GM10248 (cell line): Measurements from ENCODE around the gene SMIM12.
"Not testable (repeated sequence)": the region's sequence is repeated elsewhere in the genome, so short reads cannot be mapped to it uniquely, and the experiment has no call there.

Source experiments
- CTCF ChIA-PET: fragments of 300-600 bp; sonication (Branson Sonifier 250); formaldehyde crosslinking; extraction: SDS; loops from one replicate; lab custom pipeline; 2021; ENCODE audit warnings: antibody characterized with exemption; lab: Yijun Ruan, JAX
- POLR2A ChIA-PET: fragments of 350-650 bp; sonication (Branson Sonifier 250); formaldehyde crosslinking; extraction: SDS; loops from one replicate; lab custom pipeline; 2020; ENCODE audit warnings: antibody characterized with exemption; lab: Yijun Ruan, JAX
- DNase-seq: peaks from one replicate; pipeline ENCODE4 v3.0.0; 2012; ENCODE audit errors: extremely low spot score
- CTCF ChIP-seq: IDR thresholded peaks from 2 replicates; pipeline ENCODE4 v1.5.1; 2012; ENCODE audit warnings: mild to moderate bottlenecking, low read depth; ENCODE audit errors: extremely low read depth, missing control alignments, control extremely low read depth

Gene SMIM12

GRCh38 chr1:34816778-34817177, 42.8 kb downstream of the SMIM12 start:
- no peak for DNase-seq
- no peak for TF ChIP-seq CTCF
- ChIA-PET POLR2A (no interaction called here), CTCF (interaction anchor here (1.7 kb wide), 1 partner anchor 36 kb away, joined by 5 read pairs; no protein-coding TSS in a partner anchor)

GRCh38 chr1:34816332-34816731, 43.2 kb downstream of the SMIM12 start:
- ChIA-PET POLR2A (no interaction called here), CTCF (interaction anchor here (1.7 kb wide), 1 partner anchor 36 kb away, joined by 5 read pairs; no protein-coding TSS in a partner anchor)
- no peak for DNase-seq
- TF ChIP-seq CTCF: no peak

- POLR2A ChIA-PET, DNase-seq: not testable (repeated sequence)
- CTCF ChIA-PET: interaction anchor here (1.1 to 1.2 kb wide), 2 partner anchors 10 to 68 kb away, joined by 3 read pairs; no protein-coding TSS in a partner anchor
Measured at GRCh38 chr1:34810781-34811180, 48.8 kb downstream of the SMIM12 start.

- no peak for DNase-seq
- POLR2A ChIA-PET: no interaction called here
- TF ChIP-seq CTCF: no peak
- CTCF ChIA-PET: no interaction called here
Measured at GRCh38 chr1:34808051-34808810, 51.3 kb downstream of the SMIM12 start.

- TF ChIP-seq CTCF: no peak
- ChIA-PET POLR2A (no interaction called here), CTCF (no interaction called here)
- DNase-seq: no peak
Measured at GRCh38 chr1:34806396-34806795, 53.2 kb downstream of the SMIM12 start.

GRCh38 chr1:34803770-34804169, 55.8 kb downstream of the SMIM12 start:
- no peak for DNase-seq
- ChIA-PET POLR2A (no interaction called here), CTCF (interaction anchor here (1.6 to 2.4 kb wide), 2 partner anchors 17 to 49 kb away, joined by 5 to 8 read pairs; no protein-coding TSS in a partner anchor)
- no peak for TF ChIP-seq CTCF
